Activated CD4-positive, alpha-beta T cell treated with anti-CD3 and anti-CD28 coated beads, Interleukin-2, amount 50 U/mL, for 24 hours (primary cell): ENCODE measurements around the gene ASB1.
"Not testable (repeated sequence)": the region's sequence is repeated elsewhere in the genome, so short reads cannot be mapped to it uniquely, and the experiment has no call there.

Source experiments
- DNase-seq, 2 donors: peaks; one replicate each; pipeline ENCODE4 v3.0.0-alpha.2; 2020; ENCODE audit warnings: low read depth in 1 of 2, low spot score in 1 of 2

The ASB1 gene

DNA sequence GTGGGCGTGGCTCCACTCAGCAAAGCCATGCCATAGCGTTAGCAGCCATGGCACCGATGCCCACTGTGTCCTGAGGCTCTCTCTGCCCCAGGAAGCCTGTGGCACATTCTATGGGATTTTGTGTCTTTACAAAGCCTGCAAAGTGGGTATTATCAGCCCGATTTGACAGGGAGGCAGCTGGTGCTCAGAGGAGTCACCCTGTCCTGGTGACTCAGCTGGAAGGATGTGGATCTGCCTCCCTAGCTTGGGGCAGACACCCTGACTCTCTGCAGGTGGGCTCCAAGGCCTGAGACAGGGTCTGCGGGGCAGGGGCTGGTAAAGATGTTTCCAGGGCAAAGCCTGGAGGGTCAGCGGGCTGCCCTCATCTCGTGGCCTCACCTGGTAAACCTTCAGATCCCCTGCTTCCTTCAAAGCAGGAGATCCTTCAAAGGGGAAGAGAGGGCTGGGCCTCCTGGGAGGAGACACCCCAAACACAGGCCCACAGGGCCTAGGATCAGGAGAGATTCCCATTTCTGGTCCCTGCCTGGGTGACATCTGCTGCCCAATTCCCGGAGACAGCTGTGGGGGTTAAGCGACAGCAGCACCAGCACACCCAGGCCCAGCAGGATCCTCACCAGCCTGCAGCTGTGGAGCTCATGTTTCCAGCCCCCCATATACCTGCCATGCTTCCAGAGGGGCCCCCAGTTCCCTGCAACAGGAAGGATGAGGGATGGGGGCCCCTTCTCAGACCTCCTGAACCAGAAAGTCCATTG, 3.0 kb upstream of the ASB1 start:
- DNase-seq, result no peak

DNA sequence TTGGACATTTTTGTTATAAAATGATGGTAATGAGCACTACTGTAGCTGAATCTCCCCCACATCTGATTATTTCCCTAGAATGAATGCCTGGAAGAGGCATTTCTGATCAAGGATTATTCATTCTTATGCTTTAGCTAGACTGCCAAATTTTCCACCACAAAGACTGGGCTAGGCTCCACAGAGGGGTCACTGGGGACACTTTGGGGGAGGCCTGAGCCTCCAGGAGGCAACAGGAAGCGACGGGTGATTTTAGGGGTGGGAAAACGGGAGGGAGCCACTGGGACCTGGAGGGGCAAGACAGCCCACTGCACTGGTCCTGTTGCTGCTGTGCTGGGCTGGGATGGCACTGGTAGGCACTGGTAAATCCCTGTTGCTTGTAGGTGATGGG, 2.4 kb upstream of the ASB1 start:
- DNase-seq, result no peak

DNA sequence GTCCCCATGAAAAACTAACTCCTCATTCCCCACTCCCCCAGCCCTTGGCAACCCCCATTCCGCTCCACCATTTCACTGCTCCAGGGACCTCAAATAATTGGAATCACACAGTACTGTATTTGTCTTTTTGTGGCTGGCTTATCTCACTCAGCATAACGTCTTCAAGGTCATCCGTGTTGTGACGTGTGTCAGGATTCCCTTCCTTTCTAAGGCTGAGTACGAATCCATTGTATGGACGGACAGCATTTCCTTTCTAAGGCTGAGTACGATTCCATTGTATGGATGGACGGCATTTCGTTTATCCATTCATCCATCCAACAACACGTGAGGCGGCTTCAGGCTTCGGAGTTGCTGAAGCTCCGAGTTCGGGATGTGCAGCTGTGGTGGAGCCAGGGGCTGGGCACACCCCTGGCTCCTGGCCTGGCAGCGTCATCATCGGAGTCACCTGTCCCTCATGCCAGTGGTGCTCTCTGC, 1.2 kb upstream of the ASB1 start:
- DNase-seq, result no peak

DNA sequence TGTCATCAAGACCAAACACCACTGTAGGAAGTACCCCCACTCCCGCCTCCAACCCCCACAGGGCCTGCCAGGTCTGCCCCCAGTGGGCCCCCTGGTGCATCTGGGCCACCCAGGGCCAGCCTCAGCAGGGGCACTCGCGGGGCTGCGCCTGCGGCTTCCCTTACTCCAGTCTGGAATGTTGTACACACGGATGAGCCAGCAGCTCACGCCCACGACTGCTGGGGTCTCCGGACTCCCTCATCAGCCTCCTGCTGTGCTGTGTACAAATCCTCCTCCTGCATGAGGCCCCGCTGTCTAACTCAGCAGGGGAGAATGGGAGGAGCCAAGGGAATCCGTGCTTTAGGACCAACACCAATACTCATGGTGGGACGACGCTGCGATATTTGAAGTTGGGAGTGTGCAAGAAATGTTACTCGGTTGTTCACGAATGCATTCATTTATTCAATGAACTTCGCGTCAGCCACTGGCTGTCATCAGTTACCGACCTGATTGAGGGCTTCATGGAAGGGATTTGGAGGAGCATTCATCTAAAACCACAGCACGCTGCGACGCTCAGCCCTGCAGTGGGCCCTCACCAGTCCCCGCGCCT, 654 bp upstream of the ASB1 start:
- DNase-seq, result no peak

DNA sequence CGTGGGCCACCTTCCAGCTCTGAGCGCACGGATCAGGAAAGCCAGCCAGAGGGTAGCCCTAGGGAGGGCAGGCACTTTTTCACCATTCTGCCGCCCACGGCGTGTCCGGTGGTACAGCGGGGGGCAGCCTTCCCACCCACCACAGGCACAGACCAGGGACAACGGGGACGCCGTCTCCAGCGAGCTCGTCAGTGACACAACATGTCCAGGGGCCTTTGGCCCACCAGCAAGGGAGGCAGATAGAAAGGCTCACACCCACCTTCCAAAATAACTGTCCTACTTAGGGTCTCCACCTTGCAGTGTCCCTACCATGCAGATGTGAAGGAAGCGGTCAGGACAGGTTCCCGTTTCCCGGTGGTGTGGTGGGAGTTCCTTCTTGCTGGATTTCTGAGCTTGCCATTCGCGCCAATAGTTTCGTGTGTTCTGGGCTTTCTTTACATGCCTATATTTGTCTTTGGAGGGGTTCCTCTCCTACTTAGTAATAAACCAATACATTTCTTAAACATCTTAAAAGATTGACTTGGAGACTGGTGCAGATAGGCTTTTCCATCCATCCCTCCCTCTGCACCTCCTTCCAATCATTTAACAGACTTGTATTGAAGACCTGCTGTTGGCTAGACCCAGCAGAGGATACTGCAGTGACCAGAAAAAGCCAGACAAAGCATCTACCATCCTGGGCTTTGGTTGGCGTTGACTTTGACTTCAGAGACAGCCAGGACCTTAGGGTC, 872 bp downstream of the ASB1 start:
- DNase-seq, result no peak

DNA sequence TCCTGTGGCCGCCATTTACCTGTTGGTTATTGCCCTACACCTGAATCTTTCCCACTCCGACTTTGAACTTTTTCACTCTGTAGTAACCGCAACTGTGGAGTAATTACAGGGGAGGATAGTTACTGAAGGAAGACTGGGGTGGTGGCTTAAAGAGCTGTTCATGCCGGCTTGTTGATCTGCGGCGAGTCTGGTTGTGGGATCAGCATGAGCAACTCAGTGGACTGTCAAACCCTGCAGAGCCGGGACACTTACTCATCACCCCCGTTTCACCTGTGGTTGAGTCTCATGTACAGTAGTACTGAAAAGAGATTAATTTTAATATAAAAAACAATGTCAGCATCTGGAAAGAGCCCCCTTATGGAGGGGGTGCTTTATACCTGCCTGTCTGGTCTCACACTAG, 2.1 kb downstream of the ASB1 start:
- no peak for DNase-seq

DNA sequence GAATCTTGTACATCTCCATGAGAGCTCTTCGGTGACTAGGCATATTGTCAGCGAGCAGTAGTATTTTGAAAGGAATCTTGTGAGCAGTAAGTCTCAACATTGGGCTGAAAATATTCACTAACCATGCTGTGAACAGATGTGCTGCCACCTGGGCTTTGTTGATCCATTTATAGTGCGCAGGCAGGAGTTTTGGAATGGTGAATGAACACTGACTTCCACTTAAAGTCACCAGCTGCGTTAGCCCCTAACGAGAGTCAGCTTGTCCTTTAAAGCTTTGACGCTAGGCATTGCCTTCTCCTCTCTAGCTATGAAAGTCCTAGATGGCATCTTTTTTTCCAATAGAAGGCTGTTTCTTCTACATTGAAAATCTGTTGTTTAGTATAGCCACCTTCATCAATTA, 4.1 kb downstream of the ASB1 start:
- DNase-seq, result no peak

DNA sequence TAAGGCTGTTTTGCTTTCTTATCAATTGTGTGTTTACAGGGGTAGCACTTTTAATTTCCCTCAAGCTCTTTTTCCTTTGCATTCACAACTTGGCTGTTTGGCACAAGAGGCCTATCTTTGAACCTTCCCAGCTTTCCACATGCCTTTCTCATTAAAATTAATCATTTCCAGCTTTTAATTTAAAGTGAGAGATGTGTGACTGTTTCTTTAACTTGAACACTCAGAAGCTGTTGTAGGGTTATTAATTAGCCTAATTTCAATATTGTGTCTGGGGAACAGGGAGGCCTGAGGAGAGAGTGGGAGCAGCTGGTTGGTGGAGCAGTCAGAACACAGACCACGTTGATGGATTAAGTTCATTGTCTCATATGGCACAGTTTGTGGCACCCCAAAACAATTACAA, 4.7 kb downstream of the ASB1 start:
- no peak for DNase-seq

DNA sequence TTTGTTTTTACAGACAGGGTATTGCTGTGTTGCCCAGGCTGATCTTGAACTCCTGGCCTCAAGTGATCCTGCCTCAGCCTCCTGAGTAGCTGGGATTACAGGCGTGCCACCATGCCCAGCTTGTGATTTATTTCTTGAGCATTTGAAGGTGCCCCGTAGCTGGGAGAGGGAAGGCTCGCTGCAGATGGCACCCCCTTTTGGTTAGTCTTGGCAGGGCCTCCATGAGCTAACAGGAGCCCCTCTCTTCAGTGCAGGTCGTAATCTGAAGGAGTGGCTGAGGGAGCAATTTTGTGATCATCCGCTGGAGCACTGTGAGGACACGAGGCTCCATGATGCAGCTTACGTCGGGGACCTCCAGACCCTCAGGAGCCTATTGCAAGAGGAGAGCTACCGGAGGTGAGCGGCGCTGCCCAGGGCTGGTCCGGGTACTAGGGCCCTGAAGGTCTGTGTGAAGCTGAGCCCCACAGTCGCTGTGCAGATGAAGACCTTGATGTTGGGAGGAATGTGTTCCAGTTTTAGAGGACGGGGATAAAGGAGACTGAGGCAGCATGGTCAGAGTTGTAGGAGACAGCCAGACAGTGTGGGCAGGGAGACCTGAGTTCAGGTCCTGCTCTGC, 6.7 kb downstream of the ASB1 start:
- DNase-seq, result no peak

DNA sequence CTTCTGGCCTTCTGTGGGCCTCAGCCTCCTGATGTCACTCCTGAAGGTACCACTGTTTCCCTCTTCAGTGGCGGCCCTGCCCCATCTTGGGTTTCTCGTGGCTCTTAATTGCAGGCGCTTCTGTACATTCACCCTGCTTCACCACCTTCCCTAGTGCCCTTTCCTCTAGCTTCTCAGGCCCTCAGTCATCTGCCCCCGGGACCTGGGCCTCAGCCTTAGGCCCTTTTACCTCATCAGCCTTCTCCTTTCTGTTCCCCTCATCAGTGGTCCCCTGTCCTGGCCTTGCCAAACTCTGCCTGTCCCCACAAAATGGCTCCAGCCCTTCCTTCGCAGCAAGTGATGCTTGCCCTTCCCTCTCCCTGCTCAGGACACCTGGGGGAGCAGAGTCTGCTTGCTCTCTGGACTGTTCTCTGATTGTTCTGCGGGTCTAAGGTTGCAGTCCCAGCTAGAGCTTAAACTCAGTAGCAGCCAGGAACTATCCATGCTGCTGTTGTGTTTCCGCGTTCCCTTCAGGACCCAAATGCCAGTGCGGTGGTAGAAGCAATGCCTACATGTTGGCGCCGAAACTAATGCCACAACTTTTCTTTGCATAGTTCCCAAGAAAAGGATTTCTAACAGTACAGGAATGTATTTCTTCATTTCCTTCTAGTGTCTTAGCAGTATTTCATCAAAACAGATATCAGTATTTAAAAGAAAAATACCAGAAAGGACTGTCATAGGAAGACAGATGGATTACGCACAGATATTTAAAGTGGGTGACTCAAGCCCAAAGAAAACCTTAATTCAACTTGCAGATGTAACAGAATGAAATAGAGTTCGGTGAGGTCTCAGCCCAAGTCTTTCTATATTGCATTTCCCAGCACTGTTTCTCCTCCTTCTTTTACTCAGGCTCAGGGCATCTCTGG, 7.5 kb downstream of the ASB1 start:
- no peak for DNase-seq

DNA sequence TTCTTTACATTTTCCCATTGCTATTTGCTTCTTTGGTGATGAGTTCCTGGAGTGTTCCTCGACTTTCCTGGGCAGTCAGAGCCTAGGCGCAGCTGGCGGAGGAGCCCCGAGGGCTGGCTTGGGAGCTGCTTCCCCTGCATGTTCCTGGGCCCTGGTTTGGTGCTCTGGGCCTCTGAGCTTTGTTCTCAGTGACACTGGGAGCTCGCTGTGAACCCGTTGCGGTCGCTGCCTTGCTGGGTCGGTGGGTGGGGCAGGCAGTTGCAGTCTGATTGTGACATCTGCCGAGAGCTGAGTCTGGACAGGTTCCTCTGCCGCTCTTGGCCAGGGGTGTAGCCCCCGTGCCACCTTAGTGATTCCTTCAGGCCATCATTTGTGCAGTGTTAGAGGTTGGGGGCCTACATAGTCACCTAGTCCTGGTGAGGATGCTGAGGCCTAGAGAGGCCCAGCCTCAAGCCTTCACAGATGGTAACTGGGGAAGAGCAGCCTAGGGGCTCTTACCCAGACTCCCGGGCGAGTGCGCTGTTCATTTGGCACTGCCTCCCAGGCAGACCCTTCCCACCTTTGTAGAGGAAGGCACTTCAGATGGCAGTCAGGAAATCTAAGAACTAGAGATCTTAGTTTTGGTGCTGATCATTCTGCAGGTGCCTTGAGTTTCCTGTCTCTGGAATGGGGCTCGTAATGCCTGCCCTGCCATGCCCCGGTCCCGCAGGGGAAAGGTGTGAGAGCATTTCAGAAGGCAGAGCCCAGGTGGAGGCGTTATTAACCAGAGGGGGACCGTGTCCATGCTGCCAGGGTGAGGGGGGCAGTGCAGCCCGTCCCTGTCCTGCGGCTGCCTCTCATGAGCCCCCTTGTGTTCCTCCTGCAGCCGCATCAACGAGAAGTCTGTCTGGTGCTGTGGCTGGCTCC, 8.4 kb downstream of the ASB1 start:
- no peak for DNase-seq

DNA sequence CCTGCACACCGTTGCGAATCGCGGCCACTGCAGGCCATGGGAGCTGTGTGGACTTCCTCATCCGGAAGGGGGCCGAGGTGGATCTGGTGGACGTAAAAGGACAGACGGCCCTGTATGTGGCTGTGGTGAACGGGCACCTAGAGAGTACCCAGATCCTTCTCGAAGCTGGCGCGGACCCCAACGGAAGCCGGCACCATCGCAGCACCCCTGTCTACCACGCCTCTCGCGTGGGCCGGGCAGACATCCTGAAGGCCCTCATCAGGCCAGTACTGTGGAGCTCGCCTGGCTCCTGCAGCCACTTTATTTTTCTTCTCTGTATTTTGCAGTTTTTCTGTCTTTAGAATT, 9.0 kb downstream of the ASB1 start:
- no peak for DNase-seq

DNA sequence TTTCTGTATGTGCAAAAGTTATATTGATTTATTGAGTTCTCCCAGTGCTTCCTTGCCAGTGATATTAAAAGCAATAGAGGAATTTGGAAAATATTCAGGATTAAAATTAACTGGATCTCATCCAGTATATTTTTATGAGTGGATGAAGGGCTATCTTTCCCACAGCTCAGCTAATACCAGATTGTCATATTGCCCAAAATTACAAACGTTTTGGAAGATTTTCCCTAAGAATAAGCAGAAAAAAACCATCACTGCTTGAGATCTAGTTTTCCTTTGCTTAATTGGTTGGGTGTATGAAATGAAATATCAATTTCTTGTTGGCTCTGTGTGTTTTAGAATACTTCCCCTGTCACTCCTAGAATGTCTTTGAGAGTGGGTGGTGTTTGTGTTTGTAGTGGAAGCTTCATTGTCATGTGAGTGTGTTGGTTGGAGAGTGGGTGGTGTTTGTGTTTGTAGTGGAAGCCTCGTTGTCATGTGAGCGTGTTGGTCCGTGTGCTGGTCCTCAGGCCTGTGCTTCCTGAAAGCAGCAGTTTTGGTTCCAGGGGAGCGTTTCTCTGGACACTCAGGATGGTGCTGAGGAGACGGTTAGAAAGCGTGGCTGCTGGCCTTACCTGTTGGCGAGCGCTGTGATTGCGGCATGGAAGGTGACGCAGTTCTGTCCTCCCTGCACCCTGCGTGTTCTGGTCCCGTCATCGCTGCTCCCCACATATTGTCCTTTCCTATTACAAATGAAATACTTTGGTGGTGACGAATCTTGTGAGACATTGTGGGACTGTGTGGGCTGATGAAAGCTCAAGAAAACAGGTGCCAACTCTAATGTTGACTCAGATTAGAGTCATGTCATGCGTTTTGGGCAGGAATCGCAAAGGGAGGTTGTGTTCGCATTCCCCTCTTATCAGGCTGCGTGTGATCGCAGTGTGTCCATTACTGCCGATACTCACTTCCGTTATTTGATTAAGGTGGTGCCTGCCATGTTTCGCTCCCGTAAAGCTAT, 12.4 kb downstream of the ASB1 start:
- peak; percentile 33 to 66 for DNase-seq

DNA sequence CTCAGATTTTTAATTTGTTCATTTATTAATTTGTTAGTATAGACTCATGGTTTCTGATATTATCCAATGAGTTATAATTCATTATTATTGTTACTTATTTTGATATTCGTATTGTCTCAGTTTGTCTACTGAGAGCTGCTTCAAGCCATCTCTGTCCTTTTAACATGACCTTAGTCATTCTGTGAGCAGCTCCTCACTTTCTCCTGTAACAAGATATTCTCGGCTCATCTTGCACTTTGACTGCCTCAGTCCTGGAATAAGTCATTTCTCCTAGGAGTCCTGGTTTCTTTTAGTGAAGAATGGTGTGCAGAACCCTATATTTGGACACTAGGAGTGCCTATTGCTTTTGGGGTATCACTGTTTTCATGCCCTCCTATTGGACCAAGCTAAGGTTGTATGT, 13.2 kb downstream of the ASB1 start:
- no peak for DNase-seq

DNA sequence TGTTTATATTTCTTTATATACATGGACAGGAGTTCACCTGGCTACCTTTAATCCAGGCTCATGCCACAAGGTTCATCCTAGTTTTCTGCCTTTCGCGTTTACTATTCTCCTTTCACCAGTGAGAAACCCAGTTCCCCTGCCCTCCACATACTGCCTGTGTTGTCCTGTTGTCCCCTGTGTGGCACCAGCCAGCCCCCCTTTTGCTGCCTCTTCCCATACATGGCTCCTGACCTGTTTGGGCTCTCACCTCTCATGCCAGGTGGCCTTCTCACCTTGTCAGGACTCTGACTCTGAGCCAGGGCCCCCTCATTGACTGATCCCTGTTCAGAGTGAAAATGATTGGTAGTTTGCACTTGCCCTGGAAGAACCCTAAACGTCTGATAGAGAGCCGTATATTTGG, 13.6 kb downstream of the ASB1 start:
- no peak for DNase-seq

DNA sequence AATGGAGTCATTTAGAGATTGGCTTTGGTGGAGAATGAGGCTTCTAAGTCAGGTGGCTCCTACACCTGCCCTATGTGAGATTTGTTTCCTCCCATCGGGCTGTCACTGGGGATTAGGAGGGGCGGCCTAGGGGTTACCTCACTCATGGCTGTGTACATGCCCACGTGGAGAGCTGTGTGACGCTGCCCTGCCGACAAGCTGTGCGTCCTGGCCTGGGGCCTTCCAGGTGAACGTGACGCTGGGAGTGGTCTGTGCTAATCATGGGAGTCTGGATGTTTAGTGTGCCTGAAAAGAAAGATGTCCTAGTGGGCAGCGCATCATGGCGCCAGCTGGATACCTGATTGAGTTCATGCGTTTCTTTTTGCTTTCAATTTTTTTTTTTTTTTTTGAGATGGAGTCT, 14.0 kb downstream of the ASB1 start:
- DNase-seq, result no peak

DNA sequence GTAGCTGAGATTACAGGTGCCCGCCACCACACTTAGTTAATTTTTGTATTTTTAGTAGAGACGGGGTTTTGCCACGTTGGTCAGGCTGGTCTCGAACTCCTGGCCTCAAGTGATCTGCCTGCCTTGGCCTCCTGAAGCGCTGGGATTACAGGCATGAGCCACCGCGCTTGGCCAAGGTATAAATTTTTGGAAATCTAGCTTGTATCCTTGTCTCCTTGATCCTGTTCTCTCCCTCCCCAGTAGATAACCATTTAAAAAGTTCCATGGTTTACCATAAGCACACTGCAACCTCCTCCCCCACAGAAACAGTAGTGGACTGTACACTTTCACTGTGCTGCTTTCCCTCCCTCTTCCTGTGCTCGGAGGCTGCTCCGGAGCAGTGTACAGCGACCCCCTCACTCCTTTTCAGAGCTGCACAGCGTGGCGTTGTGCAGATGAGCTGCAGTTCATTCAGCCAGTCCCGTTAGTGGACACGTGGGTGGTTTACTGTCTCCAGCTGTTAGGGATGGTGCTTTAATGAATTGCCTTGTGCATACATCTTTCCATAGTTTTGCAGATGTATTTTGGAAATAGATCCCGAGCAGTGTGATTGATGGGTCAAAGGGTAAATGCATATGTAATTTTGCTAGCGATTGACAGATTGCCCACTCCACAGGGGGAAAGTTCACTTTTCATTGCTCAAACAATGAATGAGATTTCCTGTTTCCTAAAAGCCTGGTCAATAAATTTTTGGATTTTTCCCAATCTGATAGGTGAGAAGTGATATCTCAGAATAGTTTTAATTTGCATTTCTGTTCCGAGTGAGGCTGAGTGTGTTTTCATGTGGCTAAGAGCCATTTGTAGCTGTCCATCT, 14.8 kb downstream of the ASB1 start:
- DNase-seq, result no peak

DNA sequence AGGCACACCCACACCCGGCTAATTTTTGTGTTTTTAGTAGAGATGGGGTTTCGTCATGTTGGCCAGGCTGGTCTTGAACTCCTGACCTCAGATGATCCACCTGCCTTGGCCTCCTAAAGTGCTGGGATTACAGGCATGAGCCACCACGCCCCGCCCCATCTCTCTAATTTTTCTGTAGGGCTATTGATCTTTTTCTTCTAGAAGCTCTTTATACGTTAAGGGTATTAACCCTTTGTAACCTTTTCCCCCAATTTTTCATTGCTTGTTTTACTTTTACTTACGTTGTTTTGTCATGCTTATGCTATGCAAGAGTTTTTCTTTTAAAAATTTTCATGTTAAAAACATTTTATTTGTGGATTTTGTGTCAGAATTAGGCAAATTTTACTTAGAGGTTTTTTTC, 15.5 kb downstream of the ASB1 start:
- DNase-seq, result not testable (repeated sequence)
